ENCODE results near the gene KRTAP29-1. TPM values are rescaled to one million over a fixed set of nuclear protein-coding genes. Genes with fewer than 3 reads are reported as not detected.

The KRTAP29-1 gene
- polyA plus RNA-seq, 5 donors, result not detected

Other genes starting within 250 kb of the KRTAP29-1 start
- gene KRTAP2-2, start 247.6 kb downstream of the KRTAP29-1 start, polyA plus RNA-seq (ENCODE audit: insufficient read depth in 1 of 5, insufficient read length in 5 of 5, low replicate concordance in 1 of 5), result not detected
- not detected for gene KRTAP2-3, start 242.7 kb downstream of the KRTAP29-1 start, polyA plus RNA-seq (ENCODE audit: insufficient read depth in 1 of 5, insufficient read length in 5 of 5, low replicate concordance in 1 of 5)
- not detected for gene KRTAP2-4, start 237.0 kb downstream of the KRTAP29-1 start, polyA plus RNA-seq (ENCODE audit: insufficient read depth in 1 of 5, insufficient read length in 5 of 5, low replicate concordance in 1 of 5)
- gene KRTAP4-7, start 218.7 kb downstream of the KRTAP29-1 start, polyA plus RNA-seq (ENCODE audit: insufficient read depth in 1 of 5, insufficient read length in 5 of 5, low replicate concordance in 1 of 5), result not detected
- gene KRTAP4-8, start 204.7 kb downstream of the KRTAP29-1 start, polyA plus RNA-seq (ENCODE audit: insufficient read depth in 1 of 5, insufficient read length in 5 of 5, low replicate concordance in 1 of 5), result not detected
- gene KRTAP4-16, start 200.6 kb downstream of the KRTAP29-1 start, polyA plus RNA-seq (ENCODE audit: insufficient read depth in 1 of 5, insufficient read length in 5 of 5, low replicate concordance in 1 of 5), result not detected
- gene KRTAP4-9, start 197.5 kb downstream of the KRTAP29-1 start, polyA plus RNA-seq (ENCODE audit: insufficient read depth in 1 of 5, insufficient read length in 5 of 5, low replicate concordance in 1 of 5), result not detected
- gene KRTAP4-11, start 184.5 kb downstream of the KRTAP29-1 start, polyA plus RNA-seq (ENCODE audit: insufficient read depth in 1 of 5, insufficient read length in 5 of 5, low replicate concordance in 1 of 5), result under 1 TPM in 1 of 5 donors, not detected in 4; 0.13 TPM
- gene KRTAP4-12, start 178.7 kb downstream of the KRTAP29-1 start, polyA plus RNA-seq (ENCODE audit: insufficient read depth in 1 of 5, insufficient read length in 5 of 5, low replicate concordance in 1 of 5), result not detected
- gene KRTAP4-6, start 162.3 kb downstream of the KRTAP29-1 start, polyA plus RNA-seq (ENCODE audit: insufficient read depth in 1 of 5, insufficient read length in 5 of 5, low replicate concordance in 1 of 5), result not detected
- gene KRTAP4-5, start 153.0 kb downstream of the KRTAP29-1 start, polyA plus RNA-seq (ENCODE audit: insufficient read depth in 1 of 5, insufficient read length in 5 of 5, low replicate concordance in 1 of 5), result not detected
- gene KRTAP4-4, start 142.1 kb downstream of the KRTAP29-1 start, polyA plus RNA-seq (ENCODE audit: insufficient read depth in 1 of 5, insufficient read length in 5 of 5, low replicate concordance in 1 of 5), result not detected
- gene KRTAP4-3, start 134.6 kb downstream of the KRTAP29-1 start, polyA plus RNA-seq (ENCODE audit: insufficient read depth in 1 of 5, insufficient read length in 5 of 5, low replicate concordance in 1 of 5), result not detected
- gene KRTAP4-2, start 124.6 kb downstream of the KRTAP29-1 start, polyA plus RNA-seq (ENCODE audit: insufficient read depth in 1 of 5, insufficient read length in 5 of 5, low replicate concordance in 1 of 5), result not detected
- gene KRTAP4-1, start 117.9 kb downstream of the KRTAP29-1 start, polyA plus RNA-seq (ENCODE audit: insufficient read depth in 1 of 5, insufficient read length in 5 of 5, low replicate concordance in 1 of 5), result not detected
- not detected for gene KRTAP9-1, start 113.0 kb downstream of the KRTAP29-1 start, polyA plus RNA-seq (ENCODE audit: insufficient read depth in 1 of 5, insufficient read length in 5 of 5, low replicate concordance in 1 of 5)
- gene KRTAP9-2, start 76.2 kb downstream of the KRTAP29-1 start, polyA plus RNA-seq (ENCODE audit: insufficient read depth in 1 of 5, insufficient read length in 5 of 5, low replicate concordance in 1 of 5), result not detected
- not detected for gene KRTAP9-3, start 70.4 kb downstream of the KRTAP29-1 start, polyA plus RNA-seq (ENCODE audit: insufficient read depth in 1 of 5, insufficient read length in 5 of 5, low replicate concordance in 1 of 5)
- not detected for gene KRTAP9-8, start 64.9 kb downstream of the KRTAP29-1 start, polyA plus RNA-seq (ENCODE audit: insufficient read depth in 1 of 5, insufficient read length in 5 of 5, low replicate concordance in 1 of 5)
- not detected for gene KRTAP9-4, start 53.2 kb downstream of the KRTAP29-1 start, polyA plus RNA-seq (ENCODE audit: insufficient read depth in 1 of 5, insufficient read length in 5 of 5, low replicate concordance in 1 of 5)
- gene KRTAP9-9, start 47.5 kb downstream of the KRTAP29-1 start, polyA plus RNA-seq (ENCODE audit: insufficient read depth in 1 of 5, insufficient read length in 5 of 5, low replicate concordance in 1 of 5), result not detected
- gene KRTAP9-6, start 37.5 kb downstream of the KRTAP29-1 start, polyA plus RNA-seq (ENCODE audit: insufficient read depth in 1 of 5, insufficient read length in 5 of 5, low replicate concordance in 1 of 5), result under 1 TPM; 0.13 to 0.25 (median 0.18) TPM
- gene KRTAP9-7, start 27.2 kb downstream of the KRTAP29-1 start, polyA plus RNA-seq (ENCODE audit: insufficient read depth in 1 of 5, insufficient read length in 5 of 5, low replicate concordance in 1 of 5), result not detected
- gene KRTAP16-1, start 6.5 kb upstream of the KRTAP29-1 start, polyA plus RNA-seq (ENCODE audit: insufficient read depth in 1 of 5, insufficient read length in 5 of 5, low replicate concordance in 1 of 5), result not detected
- not detected for gene KRTAP17-1, start 12.9 kb upstream of the KRTAP29-1 start, polyA plus RNA-seq (ENCODE audit: insufficient read depth in 1 of 5, insufficient read length in 5 of 5, low replicate concordance in 1 of 5)
- not detected for gene KRT33A, start 48.0 kb upstream of the KRTAP29-1 start, polyA plus RNA-seq (ENCODE audit: insufficient read depth in 1 of 5, insufficient read length in 5 of 5, low replicate concordance in 1 of 5)
- gene KRT33B, start 67.0 kb upstream of the KRTAP29-1 start, polyA plus RNA-seq (ENCODE audit: insufficient read depth in 1 of 5, insufficient read length in 5 of 5, low replicate concordance in 1 of 5), result not detected
- not detected for gene KRT34, start 79.5 kb upstream of the KRTAP29-1 start, polyA plus RNA-seq (ENCODE audit: insufficient read depth in 1 of 5, insufficient read length in 5 of 5, low replicate concordance in 1 of 5)
- under 1 TPM in 1 of 5 donors, not detected in 4; 0.32 TPM for gene KRT31, start 94.8 kb upstream of the KRTAP29-1 start, polyA plus RNA-seq (ENCODE audit: insufficient read depth in 1 of 5, insufficient read length in 5 of 5, low replicate concordance in 1 of 5)
- gene KRT37, start 121.7 kb upstream of the KRTAP29-1 start, polyA plus RNA-seq (ENCODE audit: insufficient read depth in 1 of 5, insufficient read length in 5 of 5, low replicate concordance in 1 of 5), result not detected
- not detected for gene KRT38, start 138.1 kb upstream of the KRTAP29-1 start, polyA plus RNA-seq (ENCODE audit: insufficient read depth in 1 of 5, insufficient read length in 5 of 5, low replicate concordance in 1 of 5)
- not detected for gene KRT32, start 164.5 kb upstream of the KRTAP29-1 start, polyA plus RNA-seq (ENCODE audit: insufficient read depth in 1 of 5, insufficient read length in 5 of 5, low replicate concordance in 1 of 5)
- gene KRT35, start 178.3 kb upstream of the KRTAP29-1 start, polyA plus RNA-seq (ENCODE audit: insufficient read depth in 1 of 5, insufficient read length in 5 of 5, low replicate concordance in 1 of 5), result not detected
- gene KRT36, start 187.1 kb upstream of the KRTAP29-1 start, polyA plus RNA-seq (ENCODE audit: insufficient read depth in 1 of 5, insufficient read length in 5 of 5, low replicate concordance in 1 of 5), result not detected
- gene KRT13, start 202.8 kb upstream of the KRTAP29-1 start, polyA plus RNA-seq (ENCODE audit: insufficient read depth in 1 of 5, insufficient read length in 5 of 5, low replicate concordance in 1 of 5), result under 1 TPM; 0.19 to 0.58 (median 0.38) TPM
- 1 to 10 TPM; 1.0 to 2.8 (median 2.3) TPM for gene KRT15, start 216.0 kb upstream of the KRTAP29-1 start, polyA plus RNA-seq (ENCODE audit: insufficient read depth in 1 of 5, insufficient read length in 5 of 5, low replicate concordance in 1 of 5)
- 100 to 1,000 TPM in 4 of 5 donors, 10 to 100 TPM in 1; 91.6 to 190 (median 122) TPM for gene KRT19, start 225.5 kb upstream of the KRTAP29-1 start, polyA plus RNA-seq (ENCODE audit: insufficient read depth in 1 of 5, insufficient read length in 5 of 5, low replicate concordance in 1 of 5)

Data from right lung (tissue), 5 donors.